Peyer's patch (tissue), 4 donors: Measurements from ENCODE around the gene PAOX.

Source experiments
- CTCF ChIP-seq, 6 experiments: fragments of 450-650 bp in 4 of 6; fragments of 200-600 bp in 2 of 6; sonication (generic) in 1 of 6; IDR thresholded peaks; one replicate each; pipeline ENCODE4 v1.5.1; 2017 to 2019; ENCODE audit warnings: antibody characterized with exemption in 6 of 6, mild to moderate bottlenecking in 3 of 6, moderate library complexity in 1 of 6
- POLR2A ChIP-seq, 2 donors: fragments of 450-650 bp; IDR thresholded peaks; one replicate each; pipeline ENCODE4 v1.5.1; 2017; ENCODE audit warnings: antibody characterized with exemption in 2 of 2, mild to moderate bottlenecking in 2 of 2, moderate library complexity in 2 of 2

GRCh38 chr10:133347710-133348517 lies 31.1 kb upstream of the PAOX start:
- TF ChIP-seq CTCF (IDR thresholded peaks at IDR 0.05) (peak in 2 of 6 experiments; percentile 34 to 51), POLR2A (IDR thresholded peaks at IDR 0.05) (peak; percentile 35 to 55)
